Measurements from ENCODE around the gene MAGEA9B.
"Not testable (repeated sequence)": the region's sequence is repeated elsewhere in the genome, so short reads cannot be mapped to it uniquely, and the experiment has no call there.

The MAGEA9B gene

GRCh38 chrX:149587359-149587758 is at the start of gene MAGEA9B:
TSS of gene MAGEA9B (minus strand) at chrX:149587459. CDS start at chrX:149583179, 4,280 bp downstream.
- DNase-seq = not testable (repeated sequence)

DNA sequence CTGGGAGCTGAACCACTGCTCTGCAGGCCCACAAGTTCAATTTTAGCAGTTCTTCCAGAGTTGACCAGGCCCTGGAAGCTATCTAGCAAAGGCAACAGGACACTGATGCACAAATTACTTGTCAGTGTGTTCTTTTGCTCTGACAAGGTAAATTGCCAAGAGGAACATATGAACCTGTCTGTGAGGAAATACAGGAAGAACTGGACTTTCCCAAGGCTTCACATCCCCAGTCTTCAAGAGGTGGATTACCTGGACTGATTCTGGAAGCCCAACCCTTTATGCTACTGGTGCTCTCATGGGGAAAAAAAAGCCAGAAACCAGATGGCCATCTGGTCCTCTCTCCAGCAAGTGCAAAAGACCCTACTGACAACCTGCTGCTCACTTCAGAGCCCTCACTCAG is 46.3 kb upstream of the MAGEA9B start:
- no peak for DNase-seq

DNA sequence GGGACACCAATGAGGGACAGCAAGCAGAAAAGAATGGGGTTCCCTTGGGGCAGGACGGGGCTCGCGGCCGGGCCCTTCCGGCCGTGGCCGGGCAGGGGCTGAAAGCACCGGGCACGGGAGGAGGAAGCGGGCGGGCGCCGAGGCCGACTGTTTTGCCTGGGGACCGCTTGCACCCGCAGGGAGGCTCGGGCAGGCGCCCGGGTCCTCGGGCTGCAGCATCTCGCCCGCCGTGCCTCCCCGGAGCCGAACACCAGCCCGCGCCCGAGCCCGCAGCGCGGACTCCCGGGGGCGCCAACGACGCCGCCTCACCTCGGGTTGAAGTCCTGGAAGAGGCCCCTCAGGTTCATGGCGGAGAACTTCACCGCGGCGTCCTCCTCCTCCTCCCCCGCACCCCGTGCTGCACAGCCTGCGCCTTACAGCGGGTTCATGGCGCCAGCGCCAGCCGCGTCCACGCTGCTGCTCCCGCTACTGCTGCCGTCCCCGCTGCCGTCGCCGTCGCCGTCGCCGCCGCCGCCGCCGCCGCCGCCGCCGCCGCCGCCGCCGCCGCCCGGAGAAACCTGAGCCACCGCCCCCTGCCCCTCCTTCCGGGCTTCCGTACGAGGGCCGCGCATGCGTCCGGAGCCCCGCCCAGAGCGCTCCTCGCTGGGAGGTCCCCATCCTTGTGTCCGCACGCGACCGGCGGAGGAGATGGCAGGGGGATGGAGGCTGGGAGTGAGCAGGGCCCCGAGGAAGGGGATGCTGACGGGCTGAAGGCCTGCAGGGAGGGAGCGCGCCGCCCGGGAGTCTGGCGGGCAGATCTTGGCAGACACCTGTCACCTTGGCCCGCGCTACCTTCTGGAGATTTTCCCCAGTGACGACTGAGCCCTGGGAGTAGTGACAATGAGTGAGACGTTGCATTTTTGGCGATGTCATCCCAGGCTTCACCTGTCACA is 44.2 kb upstream of the MAGEA9B start, which contains the start of gene TMEM185A:
Gene TMEM185A (minus strand): TSS at position 559 of the 932 bp plus-strand sequence. CDS start 212 bp downstream, at position 347.
- peak in 11 of 14 donors; percentile 12 to 56 (median 34) for DNase-seq

DNA sequence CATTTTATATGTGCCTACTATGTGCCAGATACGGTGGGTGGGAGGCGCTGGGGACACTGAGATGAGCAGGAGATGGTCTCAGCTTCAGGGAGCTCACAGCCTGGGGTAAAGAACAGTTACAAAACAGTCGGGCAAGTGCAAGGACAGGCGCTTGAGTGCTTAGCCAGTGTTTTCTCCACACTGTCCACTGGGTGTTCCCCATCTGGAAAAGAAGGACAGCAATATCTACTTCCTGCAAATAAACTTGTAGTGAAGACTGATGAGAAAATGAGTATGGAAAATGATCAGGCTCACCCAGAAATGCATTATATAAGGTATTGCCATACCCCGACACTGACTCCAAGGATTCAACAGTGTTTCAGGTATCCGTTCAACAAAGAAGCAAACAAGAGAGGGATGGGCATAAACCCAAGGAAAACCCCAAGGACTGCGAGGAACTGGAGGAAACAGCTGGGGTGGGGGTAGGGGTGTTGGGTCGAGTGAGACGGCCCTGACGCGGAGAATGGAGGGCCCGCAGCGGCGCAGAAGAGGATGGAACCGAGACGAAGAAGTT is 43.5 kb upstream of the MAGEA9B start:
- DNase-seq = peak in 3 of 14 donors; percentile 1 to 13 (median 6)

DNA sequence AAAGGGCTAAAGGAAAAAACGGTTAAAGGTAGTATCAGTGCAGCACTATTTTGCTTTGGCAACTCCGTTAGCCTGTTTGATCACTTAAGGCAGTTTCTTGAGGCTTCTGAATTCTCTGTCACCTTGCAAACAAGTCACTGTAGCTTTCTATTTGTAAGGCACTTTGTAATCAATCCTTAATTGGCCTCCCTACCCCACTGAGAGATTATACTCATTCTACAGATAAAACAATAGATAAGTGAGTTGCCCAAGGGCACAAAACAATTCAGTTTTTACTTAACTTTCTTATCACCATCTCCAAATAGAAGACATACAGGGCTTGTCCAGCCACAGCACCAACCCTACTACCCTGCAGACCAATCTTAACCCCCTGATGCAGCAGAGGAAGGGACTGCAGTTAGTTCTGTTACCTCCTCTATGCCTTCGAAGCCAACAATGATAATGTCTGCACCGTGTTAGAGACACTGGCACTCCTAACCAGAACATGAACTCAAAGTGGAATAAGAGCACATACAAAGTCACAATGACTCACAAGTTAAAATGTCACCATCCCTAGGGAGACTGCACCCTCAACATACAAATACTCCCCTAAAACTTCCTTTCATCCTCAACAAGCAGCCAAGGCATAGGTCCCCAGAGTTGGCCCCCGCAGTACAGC is 42.6 kb upstream of the MAGEA9B start:
- no peak for DNase-seq

- no peak for DNase-seq
Measured at GRCh38 chrX:149628768-149629167, 41.5 kb upstream of the MAGEA9B start.

GRCh38 chrX:149628280-149628679 is 41.0 kb upstream of the MAGEA9B start:
- DNase-seq = no peak

DNA sequence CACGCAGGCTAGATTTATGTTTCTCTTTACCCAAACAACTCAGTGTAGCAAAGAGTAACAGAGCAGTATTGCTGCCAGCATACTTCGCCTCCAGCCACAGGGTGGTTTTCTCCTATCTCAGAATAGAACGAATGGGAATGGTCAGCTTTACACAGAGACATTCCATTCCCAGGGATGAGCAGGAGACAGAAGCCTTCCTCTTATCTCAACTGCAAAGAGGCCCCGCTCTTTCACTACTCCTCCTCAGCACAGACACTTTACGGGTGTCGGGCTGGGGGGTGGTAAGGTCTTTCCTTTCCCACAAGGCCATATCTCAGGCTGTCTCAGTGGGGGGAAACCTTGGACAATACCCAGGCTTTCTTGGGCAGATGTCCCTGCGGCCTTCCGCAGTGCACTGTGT is 39.6 kb upstream of the MAGEA9B start:
- DNase-seq = not testable (repeated sequence)

DNA sequence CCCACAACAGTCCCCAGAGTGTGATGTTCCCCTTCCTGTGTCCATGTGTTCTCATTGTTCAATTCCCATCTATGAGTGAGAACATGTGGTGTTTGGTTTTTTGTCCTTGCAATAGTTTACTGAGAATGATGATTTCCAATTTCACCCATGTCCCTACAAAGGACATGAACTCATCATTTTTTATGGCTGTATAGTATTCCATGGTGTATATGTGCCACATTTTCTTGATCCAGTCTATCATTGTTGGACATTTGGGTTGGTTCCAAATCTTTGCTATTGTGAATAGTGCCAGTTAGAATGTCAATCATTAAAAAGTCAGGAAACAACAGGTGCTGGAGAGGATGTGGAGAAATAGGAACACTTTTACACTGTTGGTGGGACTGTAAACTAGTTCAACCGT is 32.4 kb upstream of the MAGEA9B start:
- DNase-seq = not testable (repeated sequence)

DNA sequence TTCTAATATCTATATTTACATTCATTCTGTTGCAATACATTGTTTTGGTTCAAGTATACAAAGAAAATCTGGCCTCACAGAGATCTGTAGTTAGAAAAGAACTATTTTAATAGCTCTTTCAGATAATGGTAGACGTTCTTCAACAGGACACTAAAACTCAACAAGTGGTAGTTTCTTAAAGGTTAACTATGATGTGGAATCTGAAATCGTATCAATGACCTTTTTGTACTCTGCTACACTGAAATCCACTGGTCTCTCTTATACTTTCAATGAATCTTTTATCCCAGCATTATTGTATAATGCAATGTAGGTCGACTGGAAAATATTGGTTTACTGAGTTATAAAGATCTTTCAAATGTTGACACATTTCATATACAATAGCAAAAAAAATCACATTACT is 31.6 kb upstream of the MAGEA9B start:
- no peak for DNase-seq

DNA sequence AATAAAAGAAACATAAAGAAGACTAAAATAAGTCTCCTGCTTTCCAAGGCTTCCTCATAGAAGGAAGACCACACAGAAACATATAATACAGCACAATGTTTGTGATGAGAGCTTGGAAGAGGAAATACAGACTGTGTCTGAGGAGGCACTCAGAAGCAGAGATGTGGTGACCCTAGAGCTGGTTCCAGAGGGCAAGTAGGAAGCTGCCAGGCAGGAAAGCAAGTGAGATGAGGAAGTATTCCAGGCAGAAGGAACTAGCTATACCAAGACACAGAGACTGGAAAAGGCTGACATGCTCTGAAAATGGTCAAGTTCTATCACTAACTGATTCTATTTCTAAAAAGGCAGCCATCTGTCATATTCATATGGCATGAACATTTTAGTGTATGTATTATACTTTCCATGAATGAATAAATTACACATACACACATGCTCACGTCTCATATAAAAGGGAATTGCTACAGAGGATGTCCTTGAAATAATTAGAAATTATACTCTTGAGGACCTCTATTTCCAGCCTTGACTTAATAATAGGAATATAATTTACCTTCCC is 24.4 kb upstream of the MAGEA9B start:
- DNase-seq = no peak

GRCh38 chrX:149610511-149610910 is 23.3 kb upstream of the MAGEA9B start:
- DNase-seq = no peak

DNA sequence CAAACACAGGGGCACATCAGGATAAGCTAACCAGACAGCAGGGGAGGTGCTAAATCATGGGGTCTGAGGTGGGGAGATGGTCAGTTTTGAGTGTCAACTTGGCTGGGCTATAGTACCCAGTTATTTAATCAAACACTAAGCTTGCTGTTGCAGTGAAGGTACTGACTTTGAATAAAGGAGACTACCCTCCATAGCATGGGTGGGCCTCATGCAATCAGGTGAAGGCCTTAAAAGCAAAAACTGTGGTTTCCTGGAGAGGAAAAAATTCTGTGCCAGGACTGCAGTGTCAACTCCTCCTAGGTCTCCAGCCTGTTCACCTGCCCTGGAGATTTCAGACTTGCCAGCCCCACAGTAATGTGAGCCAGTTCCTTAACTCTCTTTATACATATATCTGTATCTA is 20.4 kb upstream of the MAGEA9B start:
- no peak for DNase-seq

DNA sequence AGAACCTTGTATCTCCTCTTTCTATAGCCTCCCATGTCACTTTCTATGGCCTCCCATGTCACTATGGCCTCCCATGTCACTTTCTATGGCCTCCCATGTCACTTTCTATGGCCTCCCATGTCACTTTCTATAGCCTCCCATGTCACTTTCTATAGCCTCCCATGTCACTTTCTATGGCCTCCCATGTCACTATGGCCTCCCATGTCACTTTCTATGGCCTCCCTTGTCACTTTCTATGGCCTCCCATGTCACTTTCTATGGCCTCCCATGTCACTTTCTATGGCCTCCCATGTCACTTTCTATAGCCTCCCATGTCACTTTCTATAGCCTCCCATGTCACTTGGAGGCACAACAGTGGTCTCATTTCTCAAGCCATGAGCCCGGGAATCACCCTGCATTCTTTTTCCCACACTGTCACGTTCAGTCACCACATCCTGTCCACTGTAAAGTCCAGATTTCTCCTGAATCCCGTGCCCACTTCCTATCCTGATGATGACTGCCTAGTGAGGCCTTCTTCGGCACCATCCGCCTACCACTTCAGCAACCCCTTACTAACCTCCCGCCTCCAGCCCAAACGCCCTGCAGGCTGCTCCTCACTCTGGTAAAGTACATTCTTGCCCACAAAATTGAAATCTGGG is 18.1 kb upstream of the MAGEA9B start:
- DNase-seq = not testable (repeated sequence)

DNA sequence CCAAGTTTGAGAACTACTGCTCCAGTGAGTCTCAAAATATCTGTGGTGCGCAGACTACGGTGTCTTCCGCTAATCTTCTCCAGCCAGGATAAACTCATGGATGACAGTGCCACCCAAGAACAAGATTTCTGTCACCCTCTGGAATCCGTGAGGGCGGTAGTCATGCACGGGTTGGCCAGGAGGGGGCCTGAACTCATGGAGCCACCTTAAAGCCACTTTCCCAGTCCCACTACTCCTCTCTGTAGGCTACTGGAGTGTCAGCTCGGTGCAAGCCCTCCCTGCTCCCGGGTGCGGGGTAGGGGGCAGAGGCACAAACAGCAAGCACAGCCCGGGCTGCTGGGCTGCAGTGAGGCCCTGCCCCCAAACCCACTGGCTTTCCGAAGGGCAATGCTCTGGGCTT is 11.3 kb upstream of the MAGEA9B start:
- DNase-seq = not testable (repeated sequence)

DNA sequence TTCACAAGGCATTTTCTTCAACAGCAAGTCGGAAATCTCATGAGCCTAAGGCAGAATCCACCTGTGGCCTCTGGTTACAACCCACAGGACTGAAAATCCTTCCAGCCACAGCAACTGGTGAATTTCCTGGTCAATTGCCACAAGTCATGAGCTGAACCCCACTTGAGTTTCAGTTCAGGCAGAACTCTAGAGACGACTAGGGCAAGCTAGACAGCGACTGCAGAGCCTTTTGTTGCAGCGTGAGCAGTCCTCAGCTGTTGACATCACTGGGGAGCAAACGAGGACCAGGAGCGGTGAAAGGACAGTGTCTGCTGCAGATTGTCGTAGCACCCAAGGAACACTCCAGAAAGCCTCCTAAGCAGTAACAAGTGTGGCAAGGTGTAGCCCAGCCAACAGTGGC is 8.7 kb upstream of the MAGEA9B start:
- not testable (repeated sequence) for DNase-seq

GRCh38 chrX:149595214-149595613 is 8.0 kb upstream of the MAGEA9B start, which contains the start of gene HSFX2:
TSS of gene HSFX2 (minus strand) at chrX:149595314. CDS start at chrX:149594700, 614 bp downstream.
- not testable (repeated sequence) for DNase-seq

DNA sequence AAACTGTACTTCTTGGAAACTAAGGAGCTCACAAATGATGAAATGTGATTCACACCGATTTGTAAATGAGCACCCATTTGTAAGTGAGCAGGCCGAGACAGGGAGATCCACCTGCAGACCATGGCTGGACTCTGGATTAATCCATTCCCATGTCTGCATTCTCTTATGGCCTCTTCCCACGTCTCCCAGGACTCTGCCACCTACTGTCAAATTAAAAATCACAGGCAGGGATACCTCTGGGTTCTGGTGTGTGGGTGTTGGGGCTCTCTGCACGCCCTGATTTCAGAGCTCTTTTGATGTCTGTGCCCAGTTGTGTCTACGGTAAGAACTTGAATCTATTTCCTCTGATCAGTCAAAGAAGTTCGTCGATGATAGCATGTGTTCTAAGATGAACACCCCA is 3.7 kb upstream of the MAGEA9B start:
- DNase-seq = not testable (repeated sequence)

DNA sequence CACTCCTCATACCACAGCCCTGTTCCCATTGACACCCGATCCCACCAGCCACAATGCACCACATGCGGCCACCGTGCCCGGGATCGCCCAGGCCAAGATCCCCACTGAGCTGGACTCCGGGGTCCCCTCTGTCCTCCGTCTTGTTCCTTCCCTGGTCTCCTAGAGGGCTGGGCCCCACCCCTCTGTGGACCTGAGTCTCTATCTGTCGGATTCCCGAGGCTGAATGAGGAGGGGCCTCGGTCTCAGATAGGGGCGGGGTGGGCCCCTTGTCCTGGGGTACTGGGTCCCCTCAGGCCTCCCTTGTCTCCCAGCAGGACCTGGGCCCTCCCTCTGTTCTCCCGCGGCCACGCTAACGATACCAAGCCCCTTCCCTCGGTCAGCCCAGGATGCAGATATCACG is 1.6 kb downstream of the MAGEA9B start:
- not testable (repeated sequence) for DNase-seq

DNA sequence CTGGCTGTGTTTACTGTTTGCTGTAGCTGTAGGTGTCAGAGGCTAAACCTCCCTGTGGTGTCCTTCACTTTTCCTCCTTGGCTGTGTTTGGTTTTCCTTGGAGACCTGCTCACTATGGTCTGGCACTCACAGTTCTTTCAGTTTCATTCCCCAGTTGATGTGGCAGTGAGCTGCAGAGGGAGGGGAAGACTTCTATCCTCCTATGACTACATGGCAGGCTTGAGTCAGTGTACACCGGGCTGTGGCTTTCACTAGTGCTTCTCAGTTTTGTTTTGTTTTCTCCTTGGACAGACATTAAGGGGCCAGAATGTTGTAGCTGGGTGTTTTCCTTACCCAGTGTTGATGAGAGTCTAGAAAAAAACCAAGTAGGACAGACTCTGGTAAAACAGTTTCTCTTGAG is 13.8 kb downstream of the MAGEA9B start:
- not testable (repeated sequence) for DNase-seq

GRCh38 chrX:149572743-149573142 is 14.5 kb downstream of the MAGEA9B start:
- DNase-seq = no peak

GRCh38 chrX:149571770-149572169 is 15.5 kb downstream of the MAGEA9B start:
- DNase-seq = no peak
